ENCODE results near the gene CHN2. TPM values are rescaled to one million over a fixed set of nuclear protein-coding genes. Genes with fewer than 3 reads are reported as not detected.

Gene CHN2
- total RNA-seq, 1 donor from 2014 or later: 6.6 TPM

GRCh38 chr7:29287366-29287765 is 92.8 kb downstream of the CHN2 start:
- H3F3A ChIP-seq (ENCODE audit: low read depth): peaks cover 21% of the 10 kb centered on the region
- H3K27me3 ChIP-seq: peaks cover 50% of the 10 kb centered on the region
- Mint-ChIP-seq H3K27me3 (ENCODE audit: insufficient read depth, low read depth) (no peaks in the 10 kb centered on the region), H3K27ac (no peak overlapping the region), H3K9me3 (no peaks in the 10 kb centered on the region), H3K4me1 (peaks cover 11% of the 10 kb centered on the region), H3K36me3 (no peaks in the 10 kb centered on the region), H3K4me3 (no peak overlapping the region)
- no peaks in the 10 kb centered on the region for H3K79me2 ChIP-seq (ENCODE audit: low read depth)
- H3K36me3 ChIP-seq: no peaks in the 10 kb centered on the region
- H3K4me2 ChIP-seq: no peak overlapping the region
- no peak overlapping the region for H3K9ac ChIP-seq
- H3K9me3 ChIP-seq (ENCODE audit: low read depth): no peaks in the 10 kb centered on the region
- H3K4me1 ChIP-seq: peaks cover 22% of the 10 kb centered on the region
- DNase-seq (ENCODE audit: low spot score): no peak
- no peak overlapping the region for H3K27ac ChIP-seq
- no peak overlapping the region for H3K4me3 ChIP-seq
- peaks cover 7% of the 10 kb centered on the region for H4K20me1 ChIP-seq (ENCODE audit: low read depth)
- H2AFZ ChIP-seq (replicated peaks): no peak overlapping the region
- TF ChIP-seq CTCF (IDR thresholded peaks at IDR 0.05) (no peak), EZH2 (IDR thresholded peaks at IDR 0.05) (no peak)

GRCh38 chr7:29288181-29289091 is 93.9 kb downstream of the CHN2 start:
- H3K36me3 Mint-ChIP-seq: no peaks in the 10 kb centered on the region
- peak; percentile 89 for DNase-seq (ENCODE audit: low spot score)
- peaks cover 21% of the 10 kb centered on the region for H3F3A ChIP-seq (ENCODE audit: low read depth)
- no peak overlapping the region for H2AFZ ChIP-seq (replicated peaks)
- H3K9me3 ChIP-seq (ENCODE audit: low read depth): no peaks in the 10 kb centered on the region
- TF ChIP-seq EZH2 (IDR thresholded peaks at IDR 0.05) (no peak), EZH2phosphoT487 (IDR thresholded peaks at IDR 0.05) (peak; percentile 98)
- H3K27me3 Mint-ChIP-seq (ENCODE audit: insufficient read depth, low read depth): no peaks in the 10 kb centered on the region
- H3K9ac ChIP-seq: no peak overlapping the region
- H3K36me3 ChIP-seq: no peaks in the 10 kb centered on the region
- peaks cover 50% of the 10 kb centered on the region for H3K27me3 ChIP-seq
- H3K4me3 ChIP-seq: peak overlapping the region; percentile 4
- H3K27ac Mint-ChIP-seq: no peak overlapping the region
- H3K4me2 ChIP-seq: peak overlapping the region; percentile 65
- H3K27ac ChIP-seq: no peak overlapping the region
- H3K4me1 ChIP-seq: peaks cover 30% of the 10 kb centered on the region
- H3K9me3 Mint-ChIP-seq: no peaks in the 10 kb centered on the region
- no peaks in the 10 kb centered on the region for H3K79me2 ChIP-seq (ENCODE audit: low read depth)
- peaks cover 7% of the 10 kb centered on the region for H4K20me1 ChIP-seq (ENCODE audit: low read depth)
- H3K4me3 Mint-ChIP-seq: no peak overlapping the region
- H3K4me1 Mint-ChIP-seq: peaks cover 13% of the 10 kb centered on the region

GRCh38 chr7:29289156-29290021 is 94.8 kb downstream of the CHN2 start:
- no peaks in the 10 kb centered on the region for H3K9me3 ChIP-seq (ENCODE audit: low read depth)
- H3K36me3 ChIP-seq: no peaks in the 10 kb centered on the region
- H3F3A ChIP-seq (ENCODE audit: low read depth): peaks cover 21% of the 10 kb centered on the region
- no peaks in the 10 kb centered on the region for H3K79me2 ChIP-seq (ENCODE audit: low read depth)
- Mint-ChIP-seq H3K27ac (no peak overlapping the region), H3K9me3 (no peaks in the 10 kb centered on the region), H3K36me3 (no peaks in the 10 kb centered on the region), H3K4me1 (peaks cover 15% of the 10 kb centered on the region), H3K4me3 (no peak overlapping the region), H3K27me3 (ENCODE audit: insufficient read depth, low read depth) (no peaks in the 10 kb centered on the region)
- DNase-seq (ENCODE audit: low spot score): peak; percentile 47
- peak overlapping the region; percentile 4 for H3K4me3 ChIP-seq
- no peak overlapping the region for H3K27ac ChIP-seq
- peaks cover 50% of the 10 kb centered on the region for H3K27me3 ChIP-seq
- peaks cover 7% of the 10 kb centered on the region for H4K20me1 ChIP-seq (ENCODE audit: low read depth)
- no peak overlapping the region for H3K9ac ChIP-seq
- H3K4me1 ChIP-seq: peaks cover 30% of the 10 kb centered on the region
- no peak for TF ChIP-seq CTCF (IDR thresholded peaks at IDR 0.05)
- TF ChIP-seq EZH2phosphoT487 (IDR thresholded peaks at IDR 0.05): no peak
- no peak for TF ChIP-seq EZH2 (IDR thresholded peaks at IDR 0.05)
- H3K4me2 ChIP-seq: peak overlapping the region; percentile 65
- H2AFZ ChIP-seq (replicated peaks): no peak overlapping the region
